Measurements from ENCODE around the gene L3MBTL4. TPM values are rescaled to one million over a fixed set of nuclear protein-coding genes. Genes with fewer than 3 reads are reported as not detected.

The L3MBTL4 gene
- total RNA-seq, 2 experiments from 2014 or later: 0.37 to 0.38 TPM

GRCh38 chr18:6323319-6323889 lies 91.3 kb downstream of the L3MBTL4 start:
- Mint-ChIP-seq H3K4me3 (no peak overlapping the region), H3K36me3 (no peaks in the 10 kb centered on the region), H3K4me1 (no peaks in the 10 kb centered on the region), H3K27me3 (no peaks in the 10 kb centered on the region), H3K9me3 (peaks cover 15% of the 10 kb centered on the region), H3K27ac (no peak overlapping the region)
- no peak for DNase-seq

- H3K9me3 Mint-ChIP-seq: peaks cover 11% of the 10 kb centered on the region
- no peak overlapping the region for H3K27ac Mint-ChIP-seq
- H3K36me3 Mint-ChIP-seq: no peaks in the 10 kb centered on the region
- no peaks in the 10 kb centered on the region for H3K4me1 Mint-ChIP-seq
- H3K27me3 Mint-ChIP-seq: no peaks in the 10 kb centered on the region
- no peak for DNase-seq
- H3K4me3 Mint-ChIP-seq: no peak overlapping the region
These were observed 99.0 kb downstream of the L3MBTL4 start for GRCh38 chr18:6315517-6316331.

- DNase-seq: no peak
- Mint-ChIP-seq H3K4me1 (no peaks in the 10 kb centered on the region), H3K4me3 (no peak overlapping the region), H3K27ac (no peak overlapping the region), H3K27me3 (no peaks in the 10 kb centered on the region), H3K9me3 (peaks cover 16% of the 10 kb centered on the region), H3K36me3 (no peaks in the 10 kb centered on the region)
These were observed 101.3 kb downstream of the L3MBTL4 start for GRCh38 chr18:6313415-6313814.

- peaks cover 14% of the 10 kb centered on the region for H3K9me3 Mint-ChIP-seq
- no peaks in the 10 kb centered on the region for H3K27me3 Mint-ChIP-seq
- no peak overlapping the region for H3K27ac Mint-ChIP-seq
- no peaks in the 10 kb centered on the region for H3K36me3 Mint-ChIP-seq
- no peaks in the 10 kb centered on the region for H3K4me1 Mint-ChIP-seq
- H3K4me3 Mint-ChIP-seq: no peak overlapping the region
- DNase-seq: no peak
These were observed 103.1 kb downstream of the L3MBTL4 start for GRCh38 chr18:6311456-6312215.

- Mint-ChIP-seq H3K27me3 (no peaks in the 10 kb centered on the region), H3K4me3 (no peak overlapping the region), H3K27ac (no peak overlapping the region), H3K36me3 (no peaks in the 10 kb centered on the region), H3K4me1 (no peaks in the 10 kb centered on the region), H3K9me3 (peaks cover 14% of the 10 kb centered on the region)
- DNase-seq: no peak
These were observed 104.0 kb downstream of the L3MBTL4 start for GRCh38 chr18:6310714-6311113.

GRCh38 chr18:6297875-6298274 lies 116.8 kb downstream of the L3MBTL4 start:
- H3K4me1 Mint-ChIP-seq: no peaks in the 10 kb centered on the region
- no peak overlapping the region for H3K4me3 Mint-ChIP-seq
- no peaks in the 10 kb centered on the region for H3K9me3 Mint-ChIP-seq
- H3K27me3 Mint-ChIP-seq: peaks cover 3% of the 10 kb centered on the region
- no peaks in the 10 kb centered on the region for H3K36me3 Mint-ChIP-seq
- no peak for DNase-seq
- no peak overlapping the region for H3K27ac Mint-ChIP-seq

GRCh38 chr18:6294148-6294784 lies 120.4 kb downstream of the L3MBTL4 start:
- Mint-ChIP-seq H3K27me3 (peaks cover 4% of the 10 kb centered on the region), H3K4me3 (no peak overlapping the region)

GRCh38 chr18:6289843-6290242 lies 124.9 kb downstream of the L3MBTL4 start:
- no peak overlapping the region for H3K4me3 Mint-ChIP-seq
- H3K9me3 Mint-ChIP-seq: no peaks in the 10 kb centered on the region
- no peak for DNase-seq
- H3K4me1 Mint-ChIP-seq: no peaks in the 10 kb centered on the region
- no peak overlapping the region for H3K27ac Mint-ChIP-seq
- no peaks in the 10 kb centered on the region for H3K36me3 Mint-ChIP-seq
- H3K27me3 Mint-ChIP-seq: peaks cover 4% of the 10 kb centered on the region

More at GRCh38 chr18:6294148-6294784, 120.4 kb downstream of the L3MBTL4 start:
- no peak for DNase-seq
- Mint-ChIP-seq H3K4me1 (no peaks in the 10 kb centered on the region), H3K36me3 (no peaks in the 10 kb centered on the region), H3K9me3 (no peaks in the 10 kb centered on the region), H3K27ac (no peak overlapping the region)

GRCh38 chr18:6286585-6286984 lies 128.1 kb downstream of the L3MBTL4 start:
- H3K4me3 Mint-ChIP-seq: no peak overlapping the region
- no peak overlapping the region for H3K27ac Mint-ChIP-seq
- no peaks in the 10 kb centered on the region for H3K9me3 Mint-ChIP-seq
- no peaks in the 10 kb centered on the region for H3K4me1 Mint-ChIP-seq
- DNase-seq: no peak
- no peaks in the 10 kb centered on the region for H3K36me3 Mint-ChIP-seq
- H3K27me3 Mint-ChIP-seq: no peaks in the 10 kb centered on the region

GRCh38 chr18:6284761-6285160 lies 129.9 kb downstream of the L3MBTL4 start:
- H3K4me1 Mint-ChIP-seq: no peaks in the 10 kb centered on the region
- H3K4me3 Mint-ChIP-seq: no peak overlapping the region
- H3K27ac Mint-ChIP-seq: no peak overlapping the region
- H3K9me3 Mint-ChIP-seq: no peaks in the 10 kb centered on the region
- no peak for DNase-seq
- no peaks in the 10 kb centered on the region for H3K36me3 Mint-ChIP-seq
- H3K27me3 Mint-ChIP-seq: no peaks in the 10 kb centered on the region

- Mint-ChIP-seq H3K27me3 (no peaks in the 10 kb centered on the region), H3K27ac (no peak overlapping the region), H3K4me3 (no peak overlapping the region), H3K4me1 (no peaks in the 10 kb centered on the region), H3K36me3 (no peaks in the 10 kb centered on the region), H3K9me3 (no peaks in the 10 kb centered on the region)
- no peak for DNase-seq
These were observed 130.4 kb downstream of the L3MBTL4 start for GRCh38 chr18:6284300-6284699.

GRCh38 chr18:6281874-6282273 lies 132.8 kb downstream of the L3MBTL4 start:
- Mint-ChIP-seq H3K4me3 (no peak overlapping the region), H3K4me1 (no peaks in the 10 kb centered on the region), H3K9me3 (no peaks in the 10 kb centered on the region), H3K27me3 (no peaks in the 10 kb centered on the region), H3K27ac (no peak overlapping the region), H3K36me3 (no peaks in the 10 kb centered on the region)
- no peak for DNase-seq

GRCh38 chr18:6280211-6280743 lies 134.4 kb downstream of the L3MBTL4 start:
- Mint-ChIP-seq H3K36me3 (no peaks in the 10 kb centered on the region), H3K4me3 (no peak overlapping the region), H3K4me1 (no peaks in the 10 kb centered on the region), H3K9me3 (no peaks in the 10 kb centered on the region), H3K27ac (no peak overlapping the region), H3K27me3 (no peaks in the 10 kb centered on the region)
- DNase-seq: no peak

- Mint-ChIP-seq H3K27ac (no peak overlapping the region), H3K36me3 (no peaks in the 10 kb centered on the region), H3K27me3 (no peaks in the 10 kb centered on the region), H3K4me3 (no peak overlapping the region), H3K4me1 (no peaks in the 10 kb centered on the region), H3K9me3 (no peaks in the 10 kb centered on the region)
- DNase-seq: no peak
These were observed 135.4 kb downstream of the L3MBTL4 start for GRCh38 chr18:6279308-6279707.

- Mint-ChIP-seq H3K36me3 (no peaks in the 10 kb centered on the region), H3K27me3 (no peaks in the 10 kb centered on the region), H3K27ac (no peak overlapping the region), H3K4me1 (no peaks in the 10 kb centered on the region), H3K4me3 (no peak overlapping the region), H3K9me3 (peaks cover 2% of the 10 kb centered on the region)
- DNase-seq: no peak
These were observed 141.3 kb downstream of the L3MBTL4 start for GRCh38 chr18:6273423-6273822.

Measured in activated naive CD8-positive, alpha-beta T cell treated with anti-CD3 and anti-CD28 coated beads for 36 hours (primary cell).